IMR-90 (cell line): ENCODE data around the gene IMP3. TPM values are rescaled to one million over a fixed set of nuclear protein-coding genes. Genes with fewer than 3 reads are reported as not detected.

ENCODE experiments used
- ATAC-seq: fragments of 200-7000 bp; cut with Tn5 transposase; 2 replicates; pipeline ENCODE4 v1.9.1; 2020; ENCODE audit warnings: low read depth, mild to moderate bottlenecking, moderate library complexity
- BruUV-seq: library from RNA; stranded (reverse); fragments of 400-500 nt; replicated peaks from 2 replicates; lab custom pipeline; 2021; lab: Mats Ljungman, UMichigan
- CTCF ChIA-PET: fragments of 300-600 bp; formaldehyde crosslinking; extraction: SDS; loops from one replicate; lab custom pipeline; 2021; ENCODE audit warnings: antibody characterized with exemption; lab: Yijun Ruan, JAX
- POLR2A ChIA-PET: fragments of 300-600 bp; sonication (Branson Sonifier 250); formaldehyde crosslinking; loops from one replicate; lab custom pipeline; 2022; ENCODE audit warnings: antibody characterized with exemption; ENCODE audit not compliant: unreplicated experiment; lab: Charles Lee
- DNase-seq: peaks from one replicate; pipeline ENCODE4 v3.0.0; 2013
- H2AFZ ChIP-seq: replicated peaks from 2 replicates; pipeline ENCODE3; 2013; ENCODE audit warnings: low read length, mild to moderate bottlenecking; ENCODE audit not compliant: poor library complexity
- H2AK5ac ChIP-seq: 2 replicates; pipeline ENCODE4 v1.6.1; 2013; ENCODE audit warnings: low read depth, low read length, inconsistent platforms
- H2AK9ac ChIP-seq: replicated peaks from 2 replicates; pipeline ENCODE3; 2013; ENCODE audit warnings: mild to moderate bottlenecking, low read depth, low read length, moderate library complexity; ENCODE audit not compliant: poor library complexity
- H2BK120ac ChIP-seq: 2 replicates; pipeline ENCODE4 v1.6.1; 2013; ENCODE audit warnings: low read depth, low read length, inconsistent platforms
- H2BK15ac ChIP-seq: 3 replicates; pipeline ENCODE4 v1.6.1; 2013; ENCODE audit warnings: low read depth, low read length, inconsistent platforms
- H2BK20ac ChIP-seq: 2 replicates; pipeline ENCODE4 v1.6.1; 2013; ENCODE audit warnings: low read depth, mild to moderate bottlenecking, inconsistent platforms, low read length, moderate library complexity
- H2BK5ac ChIP-seq: 2 replicates; pipeline ENCODE4 v1.6.1; 2013; ENCODE audit warnings: mild to moderate bottlenecking, low read depth, low read length, inconsistent platforms; ENCODE audit not compliant: poor library complexity, severe bottlenecking
- H3K14ac ChIP-seq: replicated peaks from 2 replicates; pipeline ENCODE4 v1.6.1; 2013; ENCODE audit warnings: low read depth, low read length, inconsistent platforms
- H3K18ac ChIP-seq: 2 replicates; pipeline ENCODE4 v1.6.1; 2013; ENCODE audit warnings: low read depth, low read length, control low read depth
- H3K23ac ChIP-seq: 2 replicates; pipeline ENCODE4 v1.6.1; 2013; ENCODE audit warnings: low read depth, low read length, inconsistent platforms
- H3K27ac ChIP-seq: 2 replicates; pipeline ENCODE4 v1.5.1; 2013; ENCODE audit warnings: mild to moderate bottlenecking, control low read depth, low read length; ENCODE audit not compliant: insufficient read depth
- H3K27me3 ChIP-seq: 2 replicates; pipeline ENCODE4 v1.6.1; 2013; ENCODE audit warnings: low read length; ENCODE audit not compliant: control insufficient read depth, insufficient read depth
- H3K36me3 ChIP-seq: 2 replicates; pipeline ENCODE4 v1.6.1; 2013; ENCODE audit warnings: low read length, mixed read lengths; ENCODE audit not compliant: control insufficient read depth, insufficient read depth
- H3K4ac ChIP-seq: 2 replicates; pipeline ENCODE4 v1.6.1; 2013; ENCODE audit warnings: low read depth, low read length, inconsistent platforms
- H3K4me1 ChIP-seq: 2 replicates; pipeline ENCODE4 v1.6.1; 2013; ENCODE audit warnings: low read length, mixed read lengths; ENCODE audit not compliant: control insufficient read depth, insufficient read depth
- H3K4me2 ChIP-seq: 2 replicates; pipeline ENCODE4 v1.6.1; 2013; ENCODE audit warnings: low read depth, mild to moderate bottlenecking, control low read depth, low read length, moderate library complexity
- H3K4me3 ChIP-seq: 2 replicates; pipeline ENCODE4 v1.5.1; 2013; ENCODE audit warnings: low read depth, mild to moderate bottlenecking, control low read depth, low read length, moderate library complexity; ENCODE audit not compliant: insufficient read depth
- H3K56ac ChIP-seq: 2 replicates; pipeline ENCODE4 v1.6.1; 2013; ENCODE audit warnings: low read length, inconsistent platforms; ENCODE audit not compliant: insufficient read depth; ENCODE audit errors: extremely low read depth
- H3K79me1 ChIP-seq, 2 experiments: 2 replicates each; pipeline ENCODE4 v1.6.1; 2013; ENCODE audit warnings: low read length in 2 of 2, inconsistent platforms in 1 of 2, low read depth in 1 of 2
- H3K9ac ChIP-seq: 2 replicates; pipeline ENCODE4 v1.6.1; 2013; ENCODE audit warnings: low read depth, low read length, control low read depth
- H3K9me1 ChIP-seq: 2 replicates; pipeline ENCODE4 v1.6.1; 2013; ENCODE audit warnings: low read length, inconsistent platforms; ENCODE audit not compliant: insufficient read depth
- H3K9me3 ChIP-seq: 2 replicates; pipeline ENCODE4 v1.6.1; 2013; ENCODE audit warnings: low read length; ENCODE audit not compliant: control insufficient read depth, insufficient read depth
- H4K20me1 ChIP-seq: 2 replicates; pipeline ENCODE4 v1.6.1; 2013; ENCODE audit warnings: low read length, inconsistent platforms; ENCODE audit not compliant: insufficient read depth
- H4K5ac ChIP-seq: 2 replicates; pipeline ENCODE4 v1.6.1; 2013; ENCODE audit warnings: mild to moderate bottlenecking, low read depth, low read length, control low read depth
- H4K8ac ChIP-seq, 2 experiments: 2 replicates each; pipeline ENCODE4 v1.6.1; 2013; ENCODE audit warnings: low read depth in 2 of 2, low read length in 2 of 2, control low read depth in 1 of 2, inconsistent platforms in 1 of 2
- H4K91ac ChIP-seq: 2 replicates; pipeline ENCODE4 v1.6.1; 2013; ENCODE audit warnings: low read depth, low read length, inconsistent platforms; ENCODE audit not compliant: insufficient read depth
- BHLHE40 ChIP-seq: fragments of 150-350 bp; IDR thresholded peaks from 2 replicates; pipeline ENCODE4 v1.6.1; 2016; ENCODE audit warnings: mild to moderate bottlenecking, low read depth, low read length
- CHD1 ChIP-seq: IDR thresholded peaks from 2 replicates; pipeline ENCODE4 v1.6.1; 2012; ENCODE audit warnings: low read depth, low read length, improper control_type of control experiment
- FOS ChIP-seq: fragments of 150-350 bp; IDR thresholded peaks from 2 replicates; pipeline ENCODE4 v1.6.1; 2016; ENCODE audit warnings: low read depth, low read length
- MXI1 ChIP-seq: IDR thresholded peaks from 2 replicates; pipeline ENCODE4 v1.6.1; 2012; ENCODE audit warnings: low read depth, mild to moderate bottlenecking, low read length, moderate library complexity, borderline replicate concordance
- POLR2A ChIP-seq: IDR thresholded peaks from 2 replicates; pipeline ENCODE4 v1.6.1; 2012; ENCODE audit warnings: mild to moderate bottlenecking, low read depth, low read length
- RAD21 ChIP-seq: IDR thresholded peaks from 2 replicates; pipeline ENCODE4 v1.6.1; 2012; ENCODE audit warnings: low read length, improper control_type of control experiment
- RCOR1 ChIP-seq: IDR thresholded peaks from 2 replicates; pipeline ENCODE4 v1.6.1; 2012; ENCODE audit warnings: mild to moderate bottlenecking, low read length, improper control_type of control experiment; ENCODE audit not compliant: insufficient replicate concordance
- WGBS, 2 experiments: methylation state at CpG; one replicate each; pipeline versions ENCODE4 v1.1.5 to v1.1.7; 2013; ENCODE audit warnings: missing lambda C conversion rate in 2 of 2; ENCODE audit not compliant: insufficient read length in 1 of 2; ENCODE audit errors: extremely low coverage in 2 of 2; 5-methylcytosine and 5-hydroxymethylcytosine counted together
- dilution Hi-C: fragments of 300-500 bp; cut with HindIII; formaldehyde crosslinking; loops from one replicate; pipeline ENCODE4 v1.14.3; 2018; ENCODE audit warnings: low sequenced_read_pairs; ENCODE audit not compliant: unreplicated experiment
- in situ Hi-C: fragments of 300-500 bp; cut with MboI; formaldehyde crosslinking; loops from 3 replicates; pipeline ENCODE4 v1.14.3; 2019; ENCODE audit warnings: low sequenced_read_pairs, inconsistent platforms, mixed read lengths
- intact Hi-C: fragments of 100-400 bp; cut with micrococcal nuclease; formaldehyde crosslinking; loops from 2 replicates; pipeline ENCODE4 v1.10.0; 2022
- polyA plus RNA-seq, 3 experiments: library from polyadenylated mRNA; depleted of rRNA; stranded (reverse); fragments of >200 nt; gene quantifications; 2 replicates each; pipeline ENCODE4 v1.2.3, GENCODE V29; 2012; ENCODE audit warnings: low replicate concordance in 1 of 3
- total RNA-seq: library from RNA; depleted of rRNA; stranded (reverse); fragments of >200 nt; gene quantifications from 2 replicates; pipeline ENCODE4 v1.2.3, GENCODE V29; 2012
- TF ChIP-seq, protein P1 (sequence below): fragments of 150-350 bp; IDR thresholded peaks from 2 replicates; pipeline ENCODE4 v1.6.1; 2017; ENCODE audit warnings: mild to moderate bottlenecking, antibody characterized with exemption, low read length, low read depth

The IMP3 gene
- total and polyA plus RNA-seq, 2 of the 4 experiments (the other 2 are of a cell fraction) = 42.1 to 59.3 TPM

GRCh38 chr15:75639191-75639708 is 774 bp downstream of the IMP3 start:
- Histone ChIP-seq H4K91ac (peak overlapping the region; percentile 93), H3K79me1 (peaks cover 13 to 45% of the 10 kb centered on the region in 2 experiments), H2BK5ac (peak overlapping the region; percentile 93), H3K4me1 (peaks cover 4% of the 10 kb centered on the region; the same call in 1 of the 2 replicates), H3K4me3 (peak overlapping the region; percentile 77), H3K9ac (peak overlapping the region; percentile 93), H3K27me3 (no peaks in the 10 kb centered on the region), H4K8ac (peak overlapping the region; percentile 91 to 98), H3K4me2 (peak overlapping the region; percentile 98), H2AFZ (peak overlapping the region; percentile 97), H3K56ac (peak overlapping the region; percentile 55; the same call in 1 of the 2 replicates), H3K23ac (peak overlapping the region; percentile 96), H3K9me3 (no peaks in the 10 kb centered on the region), H4K5ac (peak overlapping the region; percentile 77), H3K36me3 (no peaks in the 10 kb centered on the region), H3K4ac (peak overlapping the region; percentile 97), H2BK120ac (peak overlapping the region; percentile 12; the same call in 1 of the 2 replicates), H3K9me1 (0 out of 2 replicates have a peak, but pooled peaks cover 4% of the 10 kb centered on the region), H3K27ac (peak overlapping the region; percentile 92), H2BK15ac (no peak overlapping the region), H2AK9ac (peak overlapping the region; percentile 99), H3K14ac (peak overlapping the region; percentile 91), H2AK5ac (peak overlapping the region; percentile 94), H2BK20ac (no peak overlapping the region), H3K18ac (peak overlapping the region; percentile 17; the same call in 1 of the 2 replicates), H4K20me1 (peaks cover 24% of the 10 kb centered on the region)
- no peak for DNase-seq
- POLR2A ChIA-PET = interaction anchor here (0.6 to 1.3 kb wide), 3 partner anchors 8 to 45 kb away, joined by 4 to 6 read pairs (median 5); partner anchors contain the start of gene SNUPN
- TF ChIP-seq BHLHE40 (peak; percentile 82), FOS (no peak), CHD1 (no peak), RCOR1 (no peak), MXI1 (no peak), POLR2A (no peak), RAD21 (no peak)
- TF ChIP-seq, protein P1, sequence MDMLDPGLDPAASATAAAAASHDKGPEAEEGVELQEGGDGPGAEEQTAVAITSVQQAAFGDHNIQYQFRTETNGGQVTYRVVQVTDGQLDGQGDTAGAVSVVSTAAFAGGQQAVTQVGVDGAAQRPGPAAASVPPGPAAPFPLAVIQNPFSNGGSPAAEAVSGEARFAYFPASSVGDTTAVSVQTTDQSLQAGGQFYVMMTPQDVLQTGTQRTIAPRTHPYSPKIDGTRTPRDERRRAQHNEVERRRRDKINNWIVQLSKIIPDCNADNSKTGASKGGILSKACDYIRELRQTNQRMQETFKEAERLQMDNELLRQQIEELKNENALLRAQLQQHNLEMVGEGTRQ = no peak
- ATAC-seq = no peak
- in situ Hi-C loops (loop anchor here (5.0 kb wide), 1 partner anchor 43 kb away; no protein-coding TSS in a partner anchor), intact Hi-C loops (loop anchor here (2.0 to 5.0 kb wide), 3 partner anchors 22 to 187 kb away; partner anchors contain the start of gene SIN3A), dilution Hi-C loops (no loop called here)
- CTCF ChIA-PET = interaction anchor here (0.8 to 1.5 kb wide), 3 partner anchors 14 to 45 kb away, joined by 3 to 7 read pairs (median 4); partner anchors contain the start of gene SNUPN
- TSS peak; percentile 59 for BruUV-seq
- 2% methylated on average over 10 of the region's 16 CpGs; no CpG with 5 or more reads in 1 of the 2 experiments for WGBS, 2 experiments
